Osteoblast (primary cell): ENCODE measurements around the gene NGEF. TPM values are rescaled to one million over a fixed set of nuclear protein-coding genes. Genes with fewer than 3 reads are reported as not detected.
A peak's percentile ranks its signal among the peaks of the same experiment; 100 is the strongest.

Experiments used
- DNase-seq: peaks from one replicate; pipeline ENCODE4 v3.0.0; 2011; ENCODE audit warnings: low spot score, mixed read lengths; ENCODE audit not compliant: insufficient read length; ENCODE audit errors: missing footprints
- H2AFZ ChIP-seq: 2 replicates; pipeline ENCODE4 v1.6.0; 2011; ENCODE audit warnings: mild to moderate bottlenecking, low read length
- H3K27ac ChIP-seq: 2 replicates; pipeline ENCODE4 v1.5.1; 2011; ENCODE audit warnings: mild to moderate bottlenecking, low read depth, low read length, moderate library complexity
- H3K27me3 ChIP-seq: 2 replicates; pipeline ENCODE4 v1.6.0; 2012; ENCODE audit warnings: mild to moderate bottlenecking, control low read depth, inconsistent platforms, low read length, moderate library complexity; ENCODE audit not compliant: insufficient read depth
- H3K36me3 ChIP-seq: 2 replicates; pipeline ENCODE4 v1.5.1; 2011; ENCODE audit warnings: mild to moderate bottlenecking, low read length, control low read depth, moderate library complexity; ENCODE audit not compliant: insufficient read depth
- H3K4me1 ChIP-seq: 2 replicates; pipeline ENCODE4 v1.5.1; 2011; ENCODE audit warnings: mild to moderate bottlenecking, low read length, control low read depth, moderate library complexity; ENCODE audit not compliant: insufficient read depth
- H3K4me2 ChIP-seq: 2 replicates; pipeline ENCODE4 v1.6.0; 2011; ENCODE audit warnings: mild to moderate bottlenecking, low read length; ENCODE audit not compliant: insufficient read depth
- H3K4me3 ChIP-seq: fragments of 200-600 bp; sonication (generic); 3 replicates; pipeline ENCODE4 v1.5.1; 2012; ENCODE audit warnings: mild to moderate bottlenecking, low read length, inconsistent platforms; ENCODE audit not compliant: insufficient read depth
- H3K79me2 ChIP-seq: 2 replicates; pipeline ENCODE4 v1.6.0; 2012; ENCODE audit warnings: mild to moderate bottlenecking, low read length, control low read depth, inconsistent platforms; ENCODE audit not compliant: insufficient read depth
- H3K9me3 ChIP-seq: 2 replicates; pipeline ENCODE4 v1.5.1; 2011; ENCODE audit warnings: low read depth, low read length, control low read depth
- H4K20me1 ChIP-seq: 2 replicates; pipeline ENCODE4 v1.6.0; 2012; ENCODE audit warnings: mild to moderate bottlenecking, low read length, control low read depth; ENCODE audit not compliant: insufficient read depth
- CTCF ChIP-seq: IDR thresholded peaks from 2 replicates; pipeline ENCODE4 v1.5.1; 2011; ENCODE audit warnings: mild to moderate bottlenecking, low read depth, low read length, moderate library complexity; ENCODE audit errors: extremely low read depth
- total RNA-seq: library from RNA; depleted of rRNA; stranded (reverse); fragments of >200 nt; gene quantifications from 2 replicates; pipeline ENCODE4 v1.2.3, GENCODE V29; 2012

The NGEF gene
- total RNA-seq, 1 donor: not detected

- H3K27ac ChIP-seq: no peak overlapping the region
- H3K9me3 ChIP-seq: no peaks in the 10 kb centered on the region
- H2AFZ ChIP-seq: no peak overlapping the region
- TF ChIP-seq CTCF: no peak
- peaks cover 3% of the 10 kb centered on the region for H4K20me1 ChIP-seq
- H3K27me3 ChIP-seq: no peaks in the 10 kb centered on the region
- no peak for DNase-seq
- no peak overlapping the region for H3K4me3 ChIP-seq
- H3K4me1 ChIP-seq: no peaks in the 10 kb centered on the region
- no peaks in the 10 kb centered on the region for H3K79me2 ChIP-seq
- peaks cover 13% of the 10 kb centered on the region for H3K36me3 ChIP-seq
- H3K4me2 ChIP-seq: no peak overlapping the region
Measured at GRCh38 chr2:232863996-232864395, 149.1 kb downstream of the NGEF start.

- Histone ChIP-seq H3K27me3 (no peaks in the 10 kb centered on the region), H3K36me3 (peaks cover 40% of the 10 kb centered on the region), H3K9me3 (no peaks in the 10 kb centered on the region), H4K20me1 (peaks cover 3% of the 10 kb centered on the region), H3K27ac (no peak overlapping the region), H3K4me1 (peaks cover 6% of the 10 kb centered on the region), H3K4me2 (no peak overlapping the region), H2AFZ (no peak overlapping the region), H3K79me2 (no peaks in the 10 kb centered on the region), H3K4me3 (no peak overlapping the region)
- TF ChIP-seq CTCF: no peak
- no peak for DNase-seq
Measured at GRCh38 chr2:232861353-232861752, 151.7 kb downstream of the NGEF start.

GRCh38 chr2:232860593-232861241, 152.3 kb downstream of the NGEF start:
- peaks cover 7% of the 10 kb centered on the region for H3K4me1 ChIP-seq
- no peaks in the 10 kb centered on the region for H3K27me3 ChIP-seq
- TF ChIP-seq CTCF: no peak
- no peak overlapping the region for H3K4me3 ChIP-seq
- peaks cover 3% of the 10 kb centered on the region for H4K20me1 ChIP-seq
- H3K4me2 ChIP-seq: no peak overlapping the region
- H3K79me2 ChIP-seq: no peaks in the 10 kb centered on the region
- no peak overlapping the region for H2AFZ ChIP-seq
- H3K27ac ChIP-seq: no peak overlapping the region
- peak; percentile 31 for DNase-seq
- H3K36me3 ChIP-seq: peaks cover 43% of the 10 kb centered on the region
- no peaks in the 10 kb centered on the region for H3K9me3 ChIP-seq

- H3K27ac ChIP-seq: no peak overlapping the region
- H4K20me1 ChIP-seq: peaks cover 3% of the 10 kb centered on the region
- no peak overlapping the region for H2AFZ ChIP-seq
- H3K9me3 ChIP-seq: no peaks in the 10 kb centered on the region
- no peak for TF ChIP-seq CTCF
- no peaks in the 10 kb centered on the region for H3K27me3 ChIP-seq
- H3K4me1 ChIP-seq: peaks cover 7% of the 10 kb centered on the region
- no peak overlapping the region for H3K4me3 ChIP-seq
- no peak for DNase-seq
- no peaks in the 10 kb centered on the region for H3K79me2 ChIP-seq
- no peak overlapping the region for H3K4me2 ChIP-seq
- H3K36me3 ChIP-seq: peaks cover 43% of the 10 kb centered on the region
Measured at GRCh38 chr2:232859385-232859916, 153.6 kb downstream of the NGEF start.
